Dendritic cell treated with granulocyte-macrophage colony-stimulating factor and Interleukin-4, amounts not matched to agents 40 ng/mL and 50 ng/mL, for 4 days (primary cell): ENCODE data around the gene C1orf87.

ENCODE experiments used
- H3K27ac Mint-ChIP-seq: one replicate; pipeline ENCODE4 v1.8.0; 2022; ENCODE audit warnings: mild to moderate bottlenecking, mixed read lengths
- H3K27me3 Mint-ChIP-seq: one replicate; pipeline ENCODE4 v1.8.0; 2022; ENCODE audit warnings: mild to moderate bottlenecking, mixed read lengths
- H3K36me3 Mint-ChIP-seq: one replicate; pipeline ENCODE4 v1.8.0; 2022; ENCODE audit warnings: low read depth, mixed read lengths
- H3K4me1 Mint-ChIP-seq: one replicate; pipeline ENCODE4 v1.8.0; 2022; ENCODE audit warnings: low read depth, mixed read lengths
- H3K4me3 Mint-ChIP-seq: one replicate; pipeline ENCODE4 v1.8.0; 2022; ENCODE audit warnings: mild to moderate bottlenecking, moderate library complexity, mixed read lengths
- H3K9me3 Mint-ChIP-seq: one replicate; pipeline ENCODE4 v1.8.0; 2022; ENCODE audit warnings: mixed read lengths
- intact Hi-C: fragments of 100-400 bp; cut with micrococcal nuclease; formaldehyde crosslinking; loops from one replicate; pipeline ENCODE4 v1.15.0; 2022

C1orf87 gene, protein sequence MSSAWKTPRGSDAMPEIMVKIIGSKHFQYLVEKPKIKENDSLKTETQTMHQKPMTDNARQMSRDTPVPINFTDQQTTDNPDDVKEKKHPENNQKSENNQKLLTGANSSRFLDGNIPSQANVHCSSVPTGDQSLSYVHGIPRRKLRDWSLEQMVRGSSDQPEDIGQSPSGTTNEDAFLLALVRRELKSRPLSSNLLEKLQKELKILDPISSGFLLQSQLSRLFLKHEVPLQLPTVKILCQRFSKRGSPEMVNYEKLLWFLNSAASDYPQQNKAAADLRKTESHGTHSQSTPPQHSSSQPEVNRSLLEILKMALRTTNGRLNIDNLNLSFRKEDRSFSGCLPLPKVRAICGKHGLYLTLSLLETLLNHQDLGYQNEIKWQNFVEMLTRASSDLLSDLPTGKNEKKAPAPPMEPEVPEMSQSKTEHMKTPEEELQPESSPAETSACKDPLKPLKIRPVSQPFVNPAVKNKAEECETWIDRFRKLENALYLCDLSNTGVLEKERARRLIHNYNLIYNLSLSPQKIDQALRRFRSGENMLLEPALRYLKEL

DNA sequence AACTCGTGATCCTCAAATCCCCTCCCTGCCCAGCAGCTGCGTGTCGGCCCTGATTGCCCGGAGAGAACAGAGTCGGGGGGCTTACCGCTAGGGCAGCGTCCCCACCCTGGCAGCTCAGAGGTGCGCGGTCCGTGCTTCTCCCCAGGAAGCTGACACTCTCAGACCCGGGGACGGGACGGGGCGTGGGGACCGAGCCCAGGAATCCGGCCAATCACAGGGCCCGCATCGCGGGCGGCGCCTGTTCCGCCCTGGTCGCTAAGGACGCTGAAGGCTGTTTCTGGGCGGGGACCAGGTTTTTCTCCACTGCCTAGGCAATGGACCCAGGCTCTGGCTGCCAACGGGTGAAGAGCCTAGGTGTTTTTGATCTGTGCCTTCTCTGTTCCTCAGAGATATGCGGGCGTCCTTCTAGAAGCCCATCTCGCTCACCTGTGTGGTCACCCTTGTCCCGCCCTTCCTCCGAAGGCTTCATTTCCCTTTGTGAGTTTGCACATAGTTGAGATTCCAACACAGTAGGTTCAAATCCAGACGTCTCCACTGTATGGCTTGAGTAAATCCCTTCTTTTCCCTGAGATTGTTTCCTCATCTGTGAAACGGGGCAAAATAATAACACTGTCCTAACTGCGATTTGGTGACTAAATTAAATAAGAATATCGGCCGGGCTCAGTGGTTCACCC lies at the start of gene C1orf87:
C1orf87 (minus strand) TSS at position 166 of the 674 bp plus-strand sequence. CDS start 1,127 bp downstream, outside the sequence.
- no peak within 1 kb of the TSS for H3K27ac Mint-ChIP-seq
- no peak within 1 kb of the TSS for H3K4me3 Mint-ChIP-seq
- intact Hi-C loops = no loop called here
- peaks cover 29% of the 10 kb centered on the region for H3K27me3 Mint-ChIP-seq
- no peaks in the 10 kb centered on the region for H3K9me3 Mint-ChIP-seq
- no peaks in the 10 kb centered on the region for H3K4me1 Mint-ChIP-seq
- no peaks in the 10 kb centered on the region for H3K36me3 Mint-ChIP-seq

DNA sequence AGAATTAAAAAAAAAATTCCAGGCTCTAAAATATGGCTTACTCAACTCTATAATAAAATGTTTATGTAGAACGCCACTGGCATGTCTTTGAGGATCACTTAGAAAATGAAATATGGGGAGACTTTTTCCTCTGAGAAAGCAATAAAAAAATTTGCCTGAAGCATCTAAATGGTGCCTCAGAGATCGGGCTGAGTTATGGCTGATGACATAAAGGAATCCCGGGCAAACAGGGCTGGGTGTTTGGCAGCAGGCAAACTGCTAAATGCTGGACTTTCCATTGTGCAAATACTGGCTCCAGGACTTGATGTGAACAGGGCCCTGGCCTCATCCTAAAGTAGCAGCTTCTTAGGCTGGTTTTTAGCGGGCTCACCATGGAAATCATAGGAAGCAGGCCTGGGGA lies 44.5 kb upstream of the C1orf87 start:
- Mint-ChIP-seq H3K27me3 (no peaks in the 10 kb centered on the region), H3K36me3 (no peaks in the 10 kb centered on the region), H3K9me3 (no peaks in the 10 kb centered on the region), H3K4me3 (no peak overlapping the region), H3K27ac (no peak overlapping the region), H3K4me1 (no peaks in the 10 kb centered on the region)
- intact Hi-C loops = no loop called here

DNA sequence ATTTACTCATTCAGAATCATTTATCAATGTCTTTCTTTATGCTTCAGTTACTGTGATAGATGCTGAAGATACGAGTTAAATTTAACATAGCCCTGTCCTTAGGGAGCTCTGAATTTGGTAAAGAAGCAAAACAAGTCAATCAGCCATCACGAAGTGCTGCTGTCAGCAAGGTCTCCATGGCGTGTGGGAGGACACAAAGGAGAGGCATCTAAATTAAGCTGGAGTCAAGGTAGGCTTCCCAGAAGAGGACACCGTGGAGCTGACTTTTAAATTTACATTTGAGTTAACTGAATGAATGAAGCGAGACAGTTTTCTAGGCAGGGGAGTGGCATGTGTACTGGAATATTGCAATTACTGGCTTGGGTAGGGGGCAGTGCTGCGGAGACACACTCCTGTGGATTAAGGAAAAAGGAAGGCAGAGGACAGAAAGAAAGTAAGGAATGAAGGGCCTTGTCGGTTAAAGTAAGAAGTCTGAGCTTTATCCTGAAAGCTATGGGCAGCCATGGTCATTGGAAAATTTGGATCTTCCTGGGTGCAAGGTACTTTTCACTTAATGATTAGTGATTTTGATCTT lies 41.3 kb upstream of the C1orf87 start:
- H3K9me3 Mint-ChIP-seq = no peaks in the 10 kb centered on the region
- H3K4me3 Mint-ChIP-seq = no peak overlapping the region
- H3K36me3 Mint-ChIP-seq = no peaks in the 10 kb centered on the region
- no peaks in the 10 kb centered on the region for H3K27me3 Mint-ChIP-seq
- no peaks in the 10 kb centered on the region for H3K4me1 Mint-ChIP-seq
- intact Hi-C loops = no loop called here
- H3K27ac Mint-ChIP-seq = no peak overlapping the region

DNA sequence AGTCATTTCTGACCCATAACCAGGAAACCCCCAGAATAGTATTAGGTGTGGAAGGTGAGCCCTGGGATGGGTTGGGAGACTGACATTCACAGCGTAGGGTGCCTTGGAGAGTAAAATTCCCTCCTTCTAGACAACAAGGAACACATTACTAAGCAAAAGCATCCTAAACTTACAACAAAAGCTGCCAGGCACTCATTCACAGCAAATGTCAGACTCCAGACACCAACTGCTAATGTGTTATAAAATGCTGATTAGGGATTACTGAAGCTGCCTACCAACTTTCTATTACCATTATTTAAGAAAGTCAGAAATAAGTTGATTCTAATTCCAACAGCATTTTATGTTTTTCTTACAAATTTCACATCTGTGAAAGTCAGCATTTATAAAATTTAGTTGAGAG lies 40.0 kb upstream of the C1orf87 start:
- H3K9me3 Mint-ChIP-seq = no peaks in the 10 kb centered on the region
- H3K36me3 Mint-ChIP-seq = no peaks in the 10 kb centered on the region
- no peaks in the 10 kb centered on the region for H3K27me3 Mint-ChIP-seq
- H3K4me3 Mint-ChIP-seq = no peak overlapping the region
- H3K4me1 Mint-ChIP-seq = no peaks in the 10 kb centered on the region
- intact Hi-C loops = no loop called here
- H3K27ac Mint-ChIP-seq = no peak overlapping the region

DNA sequence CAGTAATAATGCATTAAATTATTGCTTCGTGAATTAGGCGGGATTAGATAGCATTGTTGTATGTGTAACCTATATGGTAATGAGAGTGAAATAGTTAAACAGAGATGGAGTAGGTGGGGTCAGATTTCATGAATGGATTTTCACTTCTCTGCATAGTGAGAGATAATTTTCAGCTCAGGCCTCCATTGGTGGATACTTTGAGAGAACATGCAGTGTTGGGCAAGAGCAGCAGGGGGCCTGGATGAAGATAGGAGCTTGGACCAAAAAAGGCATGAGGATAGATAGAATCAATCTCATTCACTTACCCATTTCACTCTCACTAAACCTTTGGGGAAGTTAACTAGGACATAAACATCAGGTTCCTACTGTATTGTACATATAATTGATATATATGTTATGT lies 39.5 kb upstream of the C1orf87 start:
- H3K4me3 Mint-ChIP-seq = no peak overlapping the region
- H3K36me3 Mint-ChIP-seq = no peaks in the 10 kb centered on the region
- no peaks in the 10 kb centered on the region for H3K4me1 Mint-ChIP-seq
- intact Hi-C loops = no loop called here
- no peaks in the 10 kb centered on the region for H3K27me3 Mint-ChIP-seq
- H3K27ac Mint-ChIP-seq = no peak overlapping the region
- H3K9me3 Mint-ChIP-seq = no peaks in the 10 kb centered on the region

DNA sequence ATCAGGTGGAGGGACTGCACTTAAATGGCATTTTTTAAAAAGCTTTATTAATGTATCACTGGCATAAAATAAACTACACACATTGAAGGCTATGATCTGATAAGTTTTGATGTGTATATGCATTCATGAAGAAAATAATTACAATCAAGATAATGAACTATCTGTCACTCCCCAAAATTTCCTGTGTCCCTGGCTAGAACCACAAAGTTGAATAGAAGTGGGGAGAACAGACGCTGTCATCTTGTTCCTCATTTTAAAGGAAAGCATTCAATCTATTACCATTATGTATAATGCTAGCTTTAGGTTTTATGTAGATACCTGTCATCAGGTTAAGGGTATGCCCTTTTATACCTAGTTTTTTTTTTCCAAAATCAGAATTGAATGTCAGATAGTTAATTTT lies 38.1 kb upstream of the C1orf87 start:
- H3K36me3 Mint-ChIP-seq = no peaks in the 10 kb centered on the region
- no peaks in the 10 kb centered on the region for H3K4me1 Mint-ChIP-seq
- no peaks in the 10 kb centered on the region for H3K27me3 Mint-ChIP-seq
- H3K9me3 Mint-ChIP-seq = no peaks in the 10 kb centered on the region
- no peak overlapping the region for H3K27ac Mint-ChIP-seq
- intact Hi-C loops = no loop called here
- H3K4me3 Mint-ChIP-seq = no peak overlapping the region

DNA sequence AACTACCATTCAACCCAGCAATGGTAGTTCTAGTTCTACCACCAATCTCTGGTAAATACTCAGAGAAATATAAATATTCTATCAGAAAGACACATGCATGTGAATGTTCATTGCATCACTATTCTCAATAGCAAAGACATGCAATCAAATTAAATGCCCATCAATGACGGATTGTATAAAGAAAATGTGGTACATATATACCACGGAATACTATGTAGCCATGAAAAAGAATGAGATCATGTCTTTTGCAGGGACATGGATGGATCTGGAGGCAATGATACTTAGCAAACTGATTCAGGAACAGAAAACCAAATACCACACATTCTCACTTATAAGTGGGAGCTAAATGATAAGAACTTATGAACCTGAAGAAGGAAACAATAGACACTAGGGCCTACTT lies 37.5 kb upstream of the C1orf87 start:
- Mint-ChIP-seq H3K4me3 (no peak overlapping the region), H3K9me3 (no peaks in the 10 kb centered on the region), H3K36me3 (no peaks in the 10 kb centered on the region), H3K4me1 (no peaks in the 10 kb centered on the region), H3K27me3 (no peaks in the 10 kb centered on the region), H3K27ac (no peak overlapping the region)
- intact Hi-C loops = no loop called here

DNA sequence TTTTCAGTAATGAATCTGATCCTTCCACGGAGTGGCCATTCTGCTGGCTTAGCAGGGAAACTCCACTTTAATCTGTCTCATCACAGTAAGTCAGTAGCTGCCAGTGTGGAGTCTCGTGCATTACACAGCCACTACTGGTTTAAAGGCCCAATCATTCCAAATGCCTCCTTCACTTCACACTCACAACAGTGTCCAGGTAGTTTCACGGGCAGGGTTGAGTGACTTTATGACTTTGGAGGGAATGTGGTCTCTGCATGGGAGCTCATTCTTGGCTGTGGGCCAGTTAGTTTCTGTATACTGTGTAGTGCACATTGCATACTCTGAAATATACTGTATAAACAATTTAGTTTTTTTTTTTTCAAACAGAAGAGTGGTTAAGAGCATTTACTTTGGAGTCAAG lies 34.6 kb upstream of the C1orf87 start:
- Mint-ChIP-seq H3K36me3 (no peaks in the 10 kb centered on the region), H3K4me1 (no peaks in the 10 kb centered on the region), H3K27me3 (no peaks in the 10 kb centered on the region), H3K27ac (no peak overlapping the region), H3K9me3 (no peaks in the 10 kb centered on the region), H3K4me3 (no peak overlapping the region)
- intact Hi-C loops = no loop called here

DNA sequence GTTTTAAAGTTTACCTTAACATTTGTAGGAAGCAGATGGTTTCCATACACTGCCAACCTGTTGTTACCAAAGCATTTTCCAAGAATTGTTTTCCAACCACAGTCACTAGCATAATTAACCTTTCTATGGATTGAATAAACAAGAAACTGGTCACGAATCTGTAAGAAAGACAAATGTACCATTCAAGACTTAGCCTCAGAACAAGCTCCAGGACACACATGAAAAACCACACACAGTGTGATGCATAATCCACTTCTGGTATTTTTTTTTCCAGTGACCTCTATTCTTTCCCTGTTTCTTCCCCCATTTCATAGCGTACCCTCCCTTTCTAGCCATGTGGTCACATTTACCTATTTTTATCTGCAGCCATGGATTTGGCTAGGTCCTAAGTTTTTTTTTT lies 29.6 kb upstream of the C1orf87 start:
- Mint-ChIP-seq H3K36me3 (no peaks in the 10 kb centered on the region), H3K4me3 (no peak overlapping the region), H3K27ac (no peak overlapping the region), H3K9me3 (no peaks in the 10 kb centered on the region), H3K4me1 (no peaks in the 10 kb centered on the region), H3K27me3 (no peaks in the 10 kb centered on the region)
- intact Hi-C loops = no loop called here

DNA sequence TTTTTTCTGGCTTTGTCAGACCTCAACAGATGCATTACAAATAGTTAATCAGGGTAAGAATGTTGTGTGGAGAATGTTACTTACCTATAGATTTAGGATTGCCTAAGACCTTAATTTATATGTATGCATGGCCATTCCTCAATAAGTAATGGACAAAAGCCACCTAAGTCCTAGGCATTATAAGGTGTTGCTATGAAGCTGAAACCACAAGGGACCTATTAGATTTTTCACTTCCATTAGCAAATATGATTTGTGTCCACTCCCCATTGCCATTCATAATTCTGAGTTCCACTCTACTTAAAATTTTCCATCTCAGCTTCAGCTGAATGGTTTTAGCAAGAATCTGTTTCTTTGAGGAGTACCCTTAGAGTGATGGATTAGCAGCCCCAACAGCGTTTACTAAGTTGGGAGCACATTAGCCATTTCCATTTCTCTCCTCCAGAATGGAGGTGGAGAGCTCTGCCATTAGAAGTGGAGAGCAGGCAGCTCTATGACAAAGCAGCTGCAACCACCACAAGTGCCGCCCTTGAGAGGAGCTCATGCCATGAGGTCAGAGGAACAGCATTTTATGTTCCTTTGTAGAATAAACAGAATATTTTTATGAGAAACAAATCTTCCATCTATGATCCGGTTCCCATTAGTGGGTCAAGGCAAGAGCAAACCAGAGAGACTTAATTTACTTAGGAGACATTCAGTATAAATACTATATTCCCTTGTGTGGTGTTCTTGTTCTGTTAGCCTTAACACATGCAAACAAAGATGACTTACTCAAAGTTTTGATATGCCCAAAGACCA lies 28.9 kb upstream of the C1orf87 start:
- Mint-ChIP-seq H3K4me3 (no peak overlapping the region), H3K4me1 (no peaks in the 10 kb centered on the region), H3K36me3 (no peaks in the 10 kb centered on the region), H3K9me3 (no peaks in the 10 kb centered on the region), H3K27ac (no peak overlapping the region), H3K27me3 (no peaks in the 10 kb centered on the region)
- intact Hi-C loops = no loop called here

DNA sequence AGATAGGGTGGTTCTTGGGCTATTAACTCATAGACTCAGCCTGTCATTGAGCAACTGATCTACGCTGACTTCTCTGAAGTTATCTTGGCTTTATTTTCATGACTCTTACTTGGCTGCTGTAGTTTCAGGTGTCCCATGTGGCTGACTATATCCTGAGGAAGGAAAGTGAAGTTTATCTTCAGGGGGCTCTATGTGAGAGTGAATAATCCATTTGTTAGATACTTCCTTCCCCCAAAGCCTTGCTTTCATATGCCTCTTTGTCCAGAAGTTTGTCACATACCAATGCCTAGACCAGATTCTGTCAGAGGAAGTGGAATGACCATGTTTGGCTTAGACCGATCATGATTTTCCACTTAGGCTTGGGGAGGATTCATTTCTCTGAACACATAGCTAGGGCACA lies 27.9 kb upstream of the C1orf87 start:
- Mint-ChIP-seq H3K36me3 (no peaks in the 10 kb centered on the region), H3K4me1 (no peaks in the 10 kb centered on the region), H3K4me3 (no peak overlapping the region), H3K9me3 (no peaks in the 10 kb centered on the region), H3K27me3 (no peaks in the 10 kb centered on the region), H3K27ac (no peak overlapping the region)
- intact Hi-C loops = no loop called here

DNA sequence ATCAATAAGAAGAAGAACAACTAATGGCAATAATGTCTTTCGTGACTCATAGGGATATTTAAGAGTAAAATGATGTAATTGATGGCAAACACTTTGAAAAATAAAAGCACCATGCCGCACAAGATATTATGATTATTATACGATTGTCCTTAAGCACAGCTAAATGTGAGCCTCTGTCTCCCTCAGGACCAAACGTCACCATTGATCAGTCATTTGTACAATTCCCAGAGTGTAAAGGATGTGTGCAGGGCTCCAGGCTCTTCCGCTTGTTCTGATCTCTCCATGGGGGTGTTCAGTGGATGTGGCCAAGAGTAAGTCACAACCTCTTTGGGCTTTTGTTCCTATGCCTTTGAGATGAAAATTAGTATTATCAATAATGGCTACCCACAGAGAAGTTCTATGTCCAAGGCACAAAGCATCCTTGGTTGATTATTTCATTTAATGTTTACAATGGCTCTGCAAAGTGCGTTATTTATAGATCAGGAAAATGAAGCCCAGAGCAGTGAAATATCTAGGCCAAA lies 17.7 kb upstream of the C1orf87 start:
- Mint-ChIP-seq H3K9me3 (no peaks in the 10 kb centered on the region), H3K36me3 (no peaks in the 10 kb centered on the region), H3K4me3 (no peak overlapping the region)

DNA sequence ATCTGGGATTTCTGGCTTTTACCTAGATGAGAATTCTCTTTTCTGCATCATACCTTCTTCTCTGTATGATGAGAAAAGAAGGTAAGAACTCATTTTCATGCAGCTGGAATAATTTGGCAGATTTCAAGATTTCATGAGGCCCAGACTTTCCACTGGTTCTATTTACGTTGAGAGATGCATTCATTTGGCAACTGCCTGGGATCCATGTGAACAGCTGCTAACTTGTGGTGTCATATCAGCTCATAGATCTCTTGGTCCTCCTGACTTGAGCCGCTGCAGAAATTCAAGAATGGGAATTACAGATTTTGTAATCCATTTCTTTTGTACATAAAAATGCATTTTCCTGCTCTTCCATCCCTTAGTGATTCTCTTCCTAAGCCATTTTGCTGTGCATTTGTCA lies 17.1 kb upstream of the C1orf87 start:
- H3K27me3 Mint-ChIP-seq = peaks cover 1% of the 10 kb centered on the region
- H3K4me1 Mint-ChIP-seq = no peaks in the 10 kb centered on the region
- H3K36me3 Mint-ChIP-seq = no peaks in the 10 kb centered on the region
- intact Hi-C loops = no loop called here
- H3K4me3 Mint-ChIP-seq = no peak overlapping the region
- no peaks in the 10 kb centered on the region for H3K9me3 Mint-ChIP-seq
- H3K27ac Mint-ChIP-seq = no peak overlapping the region

More for the DNA sequence above, 17.7 kb upstream of the C1orf87 start:
- Mint-ChIP-seq H3K4me1 (no peaks in the 10 kb centered on the region), H3K27me3 (peaks cover 1% of the 10 kb centered on the region), H3K27ac (no peak overlapping the region)
- intact Hi-C loops = no loop called here
